Liver (tissue), 9 donors: Measurements from ENCODE around the gene INPP5A. TPM values are rescaled to one million over a fixed set of nuclear protein-coding genes. Genes with fewer than 3 reads are reported as not detected.

Source experiments
- DNase-seq: peaks from one replicate; pipeline ENCODE4 v3.0.0-alpha.2; 2017; ENCODE audit warnings: low spot score
- H3K27ac ChIP-seq, 2 donors: one replicate each; pipeline ENCODE4 v1.7.0; 2013; ENCODE audit warnings: inconsistent platforms in 2 of 2, low read length in 2 of 2, control low read depth in 1 of 2, low read depth in 1 of 2, mild to moderate bottlenecking in 1 of 2
- H3K27me3 ChIP-seq, 4 donors: one replicate each; pipeline versions ENCODE4 v1.6.1 to v1.7.0; 2013; ENCODE audit warnings: low read length in 3 of 4, inconsistent platforms in 1 of 4, mild to moderate bottlenecking in 1 of 4, moderate library complexity in 1 of 4; ENCODE audit not compliant: control insufficient read depth in 4 of 4, insufficient read depth in 4 of 4
- H3K36me3 ChIP-seq, 4 donors: one replicate each; pipeline versions ENCODE4 v1.6.1 to v1.7.0; 2013; ENCODE audit warnings: low read length in 3 of 4, mild to moderate bottlenecking in 3 of 4, low read depth in 1 of 4, moderate library complexity in 1 of 4; ENCODE audit not compliant: control insufficient read depth in 4 of 4, insufficient read depth in 3 of 4
- H3K4me1 ChIP-seq, 4 donors: one replicate each; pipeline versions ENCODE4 v1.6.1 to v1.7.0; 2013; ENCODE audit warnings: low read length in 3 of 4, mild to moderate bottlenecking in 3 of 4, moderate library complexity in 1 of 4; ENCODE audit not compliant: control insufficient read depth in 4 of 4, insufficient read depth in 4 of 4
- H3K4me3 ChIP-seq, 3 donors: one replicate each; pipeline versions ENCODE4 v1.6.1 to v1.7.0; 2013; ENCODE audit warnings: low read length in 3 of 3, control low read depth in 1 of 3, low read depth in 1 of 3, mild to moderate bottlenecking in 1 of 3
- H3K9ac ChIP-seq, 2 donors: one replicate each; pipeline ENCODE4 v1.7.0; 2013; ENCODE audit warnings: low read length in 2 of 2, mild to moderate bottlenecking in 2 of 2, moderate library complexity in 2 of 2, control low read depth in 1 of 2, low read depth in 1 of 2
- H3K9me3 ChIP-seq, 4 donors: one replicate each; pipeline versions ENCODE4 v1.6.1 to v1.7.0; 2013; ENCODE audit warnings: low read length in 3 of 4; ENCODE audit not compliant: control insufficient read depth in 4 of 4
- ATF3 ChIP-seq: IDR thresholded peaks from 2 replicates; pipeline ENCODE4 v1.6.1; 2016; ENCODE audit warnings: antibody characterized with exemption
- EGR1 ChIP-seq, 2 donors: IDR thresholded peaks; 2 replicates each; pipeline ENCODE4 v1.6.1; 2016 to 2018; ENCODE audit warnings: antibody characterized with exemption in 2 of 2, low read depth in 2 of 2
- FOXA1 ChIP-seq: IDR thresholded peaks from 2 replicates; pipeline ENCODE4 v1.6.1; 2016; ENCODE audit warnings: antibody characterized with exemption
- FOXA2 ChIP-seq: IDR thresholded peaks from 2 replicates; pipeline ENCODE4 v1.6.1; 2016; ENCODE audit warnings: antibody characterized with exemption
- GABPA ChIP-seq, 2 donors: IDR thresholded peaks in 1 of 2; conservative IDR thresholded peaks in 1 of 2; 2 replicates each; pipeline ENCODE4 v1.6.1; 2016; ENCODE audit warnings: antibody characterized with exemption in 2 of 2, mild to moderate bottlenecking in 1 of 2, moderate library complexity in 1 of 2
- HNF4A ChIP-seq, 2 donors: conservative IDR thresholded peaks; 2 replicates each; pipeline ENCODE4 v1.6.1; 2016; ENCODE audit warnings: antibody characterized with exemption in 2 of 2, mild to moderate bottlenecking in 2 of 2
- HNF4G ChIP-seq: IDR thresholded peaks from 2 replicates; pipeline ENCODE4 v1.6.1; 2016; ENCODE audit warnings: antibody characterized with exemption
- JUND ChIP-seq, 2 donors: IDR thresholded peaks; 2 replicates each; pipeline ENCODE4 v1.6.1; 2016; ENCODE audit warnings: antibody characterized with exemption in 2 of 2
- MAX ChIP-seq: IDR thresholded peaks from 2 replicates; pipeline ENCODE4 v1.6.1; 2016; ENCODE audit warnings: antibody characterized with exemption
- NR2F2 ChIP-seq: IDR thresholded peaks from 2 replicates; pipeline ENCODE4 v1.6.1; 2016; ENCODE audit warnings: antibody characterized with exemption
- RAD21 ChIP-seq, 2 donors: IDR thresholded peaks; 2 replicates each; pipeline ENCODE4 v1.6.1; 2016; ENCODE audit warnings: antibody characterized with exemption in 2 of 2, mild to moderate bottlenecking in 2 of 2
- REST ChIP-seq: IDR thresholded peaks from 2 replicates; pipeline ENCODE4 v1.6.1; 2016; ENCODE audit warnings: antibody characterized with exemption, mild to moderate bottlenecking
- RXRA ChIP-seq, 2 donors: IDR thresholded peaks; 2 replicates each; pipeline ENCODE4 v1.6.1; 2017 to 2018; ENCODE audit warnings: antibody characterized with exemption in 2 of 2, mild to moderate bottlenecking in 1 of 2
- TAF1 ChIP-seq: conservative IDR thresholded peaks from 2 replicates; pipeline ENCODE4 v1.6.1; 2016; ENCODE audit warnings: antibody characterized with exemption, mild to moderate bottlenecking
- YY1 ChIP-seq: IDR thresholded peaks from 2 replicates; pipeline ENCODE4 v1.6.1; 2016; ENCODE audit warnings: antibody characterized with exemption, mild to moderate bottlenecking
- ZBTB33 ChIP-seq: IDR thresholded peaks from 2 replicates; pipeline ENCODE4 v1.6.1; 2016; ENCODE audit warnings: antibody characterized with exemption
- WGBS: extraction: QIAGEN DNeasy Blood & Tissue Kit; methylation state at CpG from one replicate; pipeline ENCODE4 v1.1.7; 2013; 5-methylcytosine and 5-hydroxymethylcytosine counted together
- polyA plus RNA-seq, 2 donors: library from polyadenylated mRNA; stranded (reverse) in 1 of 2; unstranded in 1 of 2; fragments of 200-250 nt in 1 of 2; fragments of >200 nt in 1 of 2; fragmentation: Nextera tagmentation in 1 of 2; extraction: Ambion mirVana in 1 of 2; gene quantifications; one replicate each; pipeline versions ENCODE4 v1.2.1 to v1.2.3, GENCODE V29; 2013 to 2015
- total RNA-seq, 2 donors: library from RNA; depleted of rRNA; stranded (reverse); fragments of >200 nt; gene quantifications; one replicate each; pipeline ENCODE4 v1.2.3, GENCODE V29; 2014
- donor health status: healthy.
- donor health status: healthy.
- donor health status: healthy.
- donor health status: healthy.
- donor health status: healthy.

The INPP5A gene
- total and polyA plus RNA-seq, 4 donors: 4.3 to 26.5 (median 10.9) TPM

- H3K4me3 ChIP-seq: peak overlapping the region in 1 of 3 donors; percentile 10
- 21% methylated on average over 106 of the region's 106 CpGs for WGBS
- no peak for DNase-seq
- H3K27ac ChIP-seq: no peak overlapping the region
- peaks cover 6 to 16% (median 8%) of the 10 kb centered on the region in 4 donors for H3K36me3 ChIP-seq
- peaks cover 2 to 22% (median 6%) of the 10 kb centered on the region in 4 donors for H3K4me1 ChIP-seq
- H3K9me3 ChIP-seq: peaks cover 0 to 10% (median 3%) of the 10 kb centered on the region in 4 donors
- TF ChIP-seq MAX (no peak), ATF3 (no peak), FOXA1 (no peak), JUND (IDR thresholded peaks at IDR 0.05) (no peak), RAD21 (IDR thresholded peaks at IDR 0.05) (no peak), REST (no peak), ZBTB33 (no peak), EGR1 (IDR thresholded peaks at IDR 0.05; ENCODE audit: low read depth in 2 of 2) (no peak), GABPA (IDR thresholded peaks at IDR 0.05 in 1 of 2, conservative IDR thresholded peaks at IDR 0.05 in 1 of 2) (no peak), HNF4G (no peak), HNF4A (conservative IDR thresholded peaks at IDR 0.05) (no peak), RXRA (IDR thresholded peaks at IDR 0.05) (no peak)
- no peak overlapping the region for H3K9ac ChIP-seq
- peaks cover 0 to 47% (median 2%) of the 10 kb centered on the region in 4 donors for H3K27me3 ChIP-seq
Measured at GRCh38 chr10:132783940-132784865, 246.6 kb downstream of the INPP5A start.

GRCh38 chr10:132784866-132785722, 247.5 kb downstream of the INPP5A start:
- Histone ChIP-seq H3K27me3 (peaks cover 0 to 53% (median 3%) of the 10 kb centered on the region in 4 donors), H3K36me3 (peaks cover 6 to 9% (median 7%) of the 10 kb centered on the region in 4 donors), H3K27ac (no peak overlapping the region), H3K9me3 (peaks cover 0 to 10% (median 3%) of the 10 kb centered on the region in 4 donors), H3K9ac (no peak overlapping the region), H3K4me3 (peak overlapping the region in 1 of 3 donors; percentile 20), H3K4me1 (peaks cover 2 to 22% (median 6%) of the 10 kb centered on the region in 4 donors)
- WGBS: 11% methylated on average over 110 of the region's 111 CpGs
- no peak for DNase-seq
- TF ChIP-seq JUND (IDR thresholded peaks at IDR 0.05) (no peak), ATF3 (no peak), TAF1 (no peak), FOXA2 (no peak), GABPA (IDR thresholded peaks at IDR 0.05 in 1 of 2, conservative IDR thresholded peaks at IDR 0.05 in 1 of 2) (no peak), EGR1 (IDR thresholded peaks at IDR 0.05; ENCODE audit: low read depth in 2 of 2) (no peak), HNF4A (conservative IDR thresholded peaks at IDR 0.05) (no peak), REST (no peak), FOXA1 (no peak), NR2F2 (no peak), YY1 (no peak), HNF4G (no peak), MAX (no peak)
